NCI-H1694 (cell line): Measurements from ENCODE around the gene THAP7.
"Not testable (repeated sequence)": the region's sequence is repeated elsewhere in the genome, so short reads cannot be mapped to it uniquely, and the experiment has no call there.

Experiments
- DNase-seq: peaks from one replicate; lab custom pipeline; 2025; lab: John Stamatoyannopoulos, UW

Gene THAP7

DNA sequence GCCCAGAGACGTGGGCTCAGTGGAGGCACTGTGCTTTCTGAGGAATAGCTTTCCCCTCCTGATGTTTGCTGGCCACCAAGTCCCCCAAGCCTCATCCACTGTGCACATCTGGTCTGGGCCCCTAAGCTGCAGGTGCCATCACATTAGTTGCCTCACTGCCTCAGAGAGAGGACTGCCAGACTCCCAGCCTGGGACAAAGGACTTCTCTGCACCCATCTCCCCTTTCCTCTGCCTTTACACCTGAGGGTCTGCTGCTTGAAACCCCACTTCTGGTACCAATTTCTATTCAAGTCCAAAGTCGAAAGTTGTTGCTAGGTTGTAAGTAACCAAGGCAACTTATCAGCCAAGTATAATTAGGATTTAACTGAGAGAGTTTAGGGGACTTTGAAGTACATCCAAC, 23.5 kb downstream of the THAP7 start:
- DNase-seq: no peak

GRCh38 chr22:20977516-20978170, 24.3 kb downstream of the THAP7 start:
- DNase-seq: no peak

DNA sequence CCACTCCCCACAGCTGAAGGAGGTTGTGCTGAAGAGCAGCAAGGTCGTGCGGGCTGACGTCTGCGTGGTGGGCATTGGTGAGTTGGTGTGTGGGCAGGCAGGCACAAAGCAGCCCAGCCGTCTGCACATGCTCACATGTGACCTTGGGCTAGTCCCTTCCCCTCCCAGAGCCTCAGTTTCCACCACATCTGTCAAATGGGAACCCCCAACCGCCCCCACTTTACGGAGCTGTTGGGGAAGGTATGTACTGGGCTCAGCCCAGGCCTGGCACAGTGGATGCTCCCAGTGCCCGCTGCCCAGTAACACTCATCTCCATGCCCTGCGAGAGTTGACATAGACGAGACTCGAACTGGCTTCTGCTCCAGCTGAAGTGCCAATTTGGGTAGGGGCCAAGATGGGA, 24.9 kb downstream of the THAP7 start:
- no peak for DNase-seq

GRCh38 chr22:20976291-20976877, 25.5 kb downstream of the THAP7 start:
- DNase-seq: no peak

DNA sequence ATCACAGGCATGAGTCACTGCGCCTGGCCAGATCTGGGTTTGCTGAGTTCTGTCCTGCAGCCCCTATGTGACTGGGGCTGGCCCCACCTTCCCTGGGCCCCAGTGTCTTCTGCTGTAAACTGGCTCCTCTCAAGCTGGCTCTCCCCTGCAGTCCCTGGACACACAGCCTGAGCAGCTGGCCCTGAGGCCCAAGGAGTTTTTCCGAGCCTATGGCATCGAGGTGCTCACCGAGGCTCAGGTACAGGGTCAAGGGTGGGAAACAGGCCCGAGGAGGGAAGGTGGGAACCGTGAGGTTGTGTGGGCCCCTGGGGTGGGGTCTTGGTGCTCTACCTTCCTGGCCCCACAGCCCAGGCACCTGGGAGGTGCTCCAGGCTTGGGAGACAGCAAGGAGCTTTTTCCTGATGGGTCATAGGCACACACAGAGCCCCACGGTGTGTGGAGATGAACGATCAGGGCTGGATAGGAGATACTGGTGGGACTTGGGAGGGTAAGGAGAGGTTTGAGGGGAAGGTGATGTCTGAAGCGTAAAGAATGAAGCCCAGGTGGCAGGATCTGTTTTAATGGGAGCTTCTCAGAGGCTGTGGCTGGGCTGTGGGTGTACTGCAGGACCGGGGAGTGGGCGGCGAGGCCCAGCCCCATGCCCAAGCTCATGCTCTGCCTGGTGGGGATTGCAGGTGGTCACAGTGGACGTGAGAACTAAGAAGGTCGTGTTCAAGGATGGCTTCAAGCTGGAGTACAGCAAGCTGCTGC, 26.2 kb downstream of the THAP7 start:
- no peak for DNase-seq

DNA sequence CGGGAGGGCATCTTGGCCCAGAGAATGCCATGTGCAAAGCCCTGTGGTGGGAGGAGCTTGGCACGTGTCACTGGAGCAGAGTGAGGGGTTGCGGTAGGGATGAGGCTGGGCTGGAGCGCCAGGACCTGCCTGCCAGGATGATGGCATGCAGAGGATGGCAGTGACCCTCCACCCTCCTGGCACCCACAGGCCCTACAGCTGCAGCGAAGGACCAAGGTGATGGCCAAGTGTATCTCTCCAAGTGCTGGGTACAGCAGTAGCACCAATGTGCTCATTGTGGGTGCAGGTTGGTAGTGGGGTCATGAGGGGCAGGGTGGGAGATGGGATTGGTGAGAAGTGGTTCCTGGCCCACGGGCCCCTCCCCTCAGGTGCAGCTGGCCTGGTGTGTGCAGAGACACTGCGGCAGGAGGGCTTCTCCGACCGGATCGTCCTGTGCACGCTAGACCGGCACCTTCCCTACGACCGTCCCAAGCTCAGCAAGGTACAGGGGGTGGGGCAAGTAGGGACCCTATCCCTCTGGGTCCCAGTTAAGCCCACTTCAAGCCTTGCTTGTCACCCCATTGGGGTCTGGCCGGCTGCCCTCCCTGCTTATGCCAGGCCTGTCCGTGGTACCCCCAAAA, 27.5 kb downstream of the THAP7 start:
- DNase-seq: no peak

GRCh38 chr22:20973634-20974286, 28.2 kb downstream of the THAP7 start:
- no peak for DNase-seq

DNA sequence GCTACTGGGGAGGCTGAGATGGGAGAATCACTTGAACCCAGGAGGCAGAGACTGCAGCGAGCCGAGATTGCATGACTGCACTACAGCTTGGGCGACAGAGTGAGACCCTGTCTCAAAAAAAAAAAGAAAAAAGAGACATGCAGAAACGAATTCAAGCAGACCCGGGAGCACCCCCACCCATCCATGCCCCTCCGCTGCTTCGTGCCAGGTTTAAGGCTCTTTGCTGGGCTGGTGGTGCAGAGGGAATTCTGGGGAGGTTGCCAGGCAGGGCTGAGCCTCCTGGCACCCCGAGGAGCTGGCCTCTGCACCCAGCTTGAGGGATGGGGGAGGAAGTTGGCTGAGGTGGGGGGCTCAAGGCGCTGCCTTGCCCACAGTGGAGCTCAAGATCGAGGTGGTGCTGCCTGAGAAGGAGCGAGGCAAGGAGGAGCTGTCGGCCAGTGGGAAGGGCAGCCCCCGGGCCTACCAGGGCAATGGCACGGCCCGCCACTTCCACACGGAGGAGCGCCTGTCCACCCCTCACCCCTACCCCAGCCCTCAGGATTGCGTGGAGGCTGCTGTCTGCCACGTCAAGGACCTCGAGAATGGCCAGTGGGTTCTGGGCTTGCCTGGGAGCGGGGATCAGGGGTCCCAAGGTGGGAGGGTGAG, 28.9 kb downstream of the THAP7 start:
- no peak for DNase-seq

DNA sequence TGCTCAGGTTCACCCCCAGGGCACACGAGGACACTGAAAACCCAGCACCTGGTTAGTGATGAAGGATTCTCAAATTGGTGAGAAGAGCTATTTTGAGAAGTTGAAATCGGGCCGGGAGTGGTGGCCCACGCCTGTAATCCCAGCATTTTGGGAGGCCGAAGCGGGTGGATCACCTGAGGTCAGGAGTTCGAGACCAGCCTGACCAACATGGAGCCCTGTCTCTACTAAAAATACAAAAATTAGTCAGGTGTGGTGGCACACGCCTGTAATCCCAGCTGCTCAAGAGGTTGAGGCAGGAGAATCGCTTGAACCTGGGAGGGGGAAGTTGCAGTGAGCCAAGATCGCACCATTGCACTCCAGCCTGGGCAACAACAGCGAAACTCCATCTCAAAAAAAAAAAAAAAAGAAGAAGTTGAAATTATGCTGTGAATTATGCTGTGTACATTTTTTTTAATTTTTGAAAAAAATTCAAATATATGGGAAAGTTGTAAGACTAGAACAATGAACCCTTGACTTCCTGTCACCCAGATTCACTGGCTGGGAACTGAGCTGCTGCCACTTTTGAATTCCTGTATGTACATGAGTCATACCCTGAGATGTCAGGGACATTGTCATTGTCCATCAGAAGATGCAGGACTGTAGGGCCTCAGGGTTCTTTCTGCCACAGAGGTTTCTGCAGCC, 29.8 kb downstream of the THAP7 start:
- not testable (repeated sequence) for DNase-seq

GRCh38 chr22:20970939-20971657, 30.8 kb downstream of the THAP7 start:
- DNase-seq: no peak

GRCh38 chr22:20968281-20968977, 33.5 kb downstream of the THAP7 start:
- DNase-seq: no peak

DNA sequence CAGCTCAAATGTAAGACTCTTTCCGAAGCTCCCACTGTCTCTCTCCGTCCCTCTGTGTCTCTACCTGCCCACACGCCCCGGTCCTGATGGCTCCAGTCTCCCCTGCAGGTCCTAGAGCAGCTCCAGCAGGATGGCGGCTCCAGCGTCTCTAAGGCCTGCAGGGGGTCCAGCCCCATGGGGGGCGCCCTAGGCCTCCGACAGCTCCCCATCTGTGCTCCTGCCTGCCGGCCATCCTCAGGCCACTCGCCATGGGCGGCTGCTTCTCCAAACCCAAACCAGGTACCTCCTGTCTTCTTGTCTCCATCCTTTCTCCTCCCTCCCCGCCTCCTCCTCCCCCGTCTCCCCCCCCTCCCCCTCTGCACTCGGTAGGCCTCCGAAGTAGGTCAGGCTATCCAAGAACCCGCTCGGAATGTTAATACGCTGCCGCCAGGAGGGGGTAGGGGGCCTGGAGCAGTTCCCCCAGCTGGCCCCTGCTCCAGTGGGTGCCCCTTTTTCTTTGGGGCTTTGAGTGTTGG, 34.2 kb downstream of the THAP7 start:
- no peak for DNase-seq

DNA sequence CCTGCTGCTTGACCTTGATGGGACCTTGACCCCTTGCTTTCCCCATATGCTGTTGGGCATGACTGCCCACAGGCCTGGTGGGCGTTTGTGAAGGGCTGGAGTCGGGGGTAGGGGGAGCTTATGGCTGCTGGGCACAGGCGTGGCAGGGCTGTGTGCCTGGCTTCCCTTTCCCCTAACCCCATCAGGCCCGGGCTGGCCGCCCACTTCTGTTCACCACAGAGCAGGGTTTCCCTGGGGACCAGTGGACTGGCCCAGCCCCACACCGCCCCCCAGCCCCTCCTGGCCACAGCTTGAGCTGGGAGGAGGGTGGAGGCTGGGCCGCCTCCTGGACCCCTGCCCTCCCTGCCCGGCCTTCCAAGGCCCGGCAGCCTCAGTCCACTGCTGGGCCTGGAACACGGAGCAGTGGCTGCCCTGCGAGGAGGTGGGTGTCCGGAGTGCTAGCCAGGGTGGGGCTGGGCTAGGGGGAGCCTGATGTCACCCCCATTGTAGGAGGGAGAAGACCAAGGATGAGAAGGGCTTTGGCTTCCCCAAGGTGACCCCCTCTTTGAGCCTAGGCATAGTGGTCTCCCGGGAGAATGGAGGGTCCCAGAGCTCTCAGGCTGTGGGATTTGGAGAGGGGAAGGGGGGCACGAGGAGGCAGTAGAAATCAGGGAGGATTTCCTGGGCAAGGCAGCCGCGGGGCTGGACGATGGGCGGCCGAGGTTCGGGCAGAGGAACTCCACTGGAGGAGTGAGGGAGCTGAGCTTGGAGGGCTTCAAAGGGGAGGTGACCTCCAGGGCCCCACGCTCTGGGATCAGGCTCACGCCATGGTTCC, 34.8 kb downstream of the THAP7 start, which contains the start of gene AIFM3:
Gene AIFM3 (plus strand): TSS at position 373 of the 814 bp plus-strand sequence. CDS start 690 bp downstream, outside the sequence.
- DNase-seq: no peak

DNA sequence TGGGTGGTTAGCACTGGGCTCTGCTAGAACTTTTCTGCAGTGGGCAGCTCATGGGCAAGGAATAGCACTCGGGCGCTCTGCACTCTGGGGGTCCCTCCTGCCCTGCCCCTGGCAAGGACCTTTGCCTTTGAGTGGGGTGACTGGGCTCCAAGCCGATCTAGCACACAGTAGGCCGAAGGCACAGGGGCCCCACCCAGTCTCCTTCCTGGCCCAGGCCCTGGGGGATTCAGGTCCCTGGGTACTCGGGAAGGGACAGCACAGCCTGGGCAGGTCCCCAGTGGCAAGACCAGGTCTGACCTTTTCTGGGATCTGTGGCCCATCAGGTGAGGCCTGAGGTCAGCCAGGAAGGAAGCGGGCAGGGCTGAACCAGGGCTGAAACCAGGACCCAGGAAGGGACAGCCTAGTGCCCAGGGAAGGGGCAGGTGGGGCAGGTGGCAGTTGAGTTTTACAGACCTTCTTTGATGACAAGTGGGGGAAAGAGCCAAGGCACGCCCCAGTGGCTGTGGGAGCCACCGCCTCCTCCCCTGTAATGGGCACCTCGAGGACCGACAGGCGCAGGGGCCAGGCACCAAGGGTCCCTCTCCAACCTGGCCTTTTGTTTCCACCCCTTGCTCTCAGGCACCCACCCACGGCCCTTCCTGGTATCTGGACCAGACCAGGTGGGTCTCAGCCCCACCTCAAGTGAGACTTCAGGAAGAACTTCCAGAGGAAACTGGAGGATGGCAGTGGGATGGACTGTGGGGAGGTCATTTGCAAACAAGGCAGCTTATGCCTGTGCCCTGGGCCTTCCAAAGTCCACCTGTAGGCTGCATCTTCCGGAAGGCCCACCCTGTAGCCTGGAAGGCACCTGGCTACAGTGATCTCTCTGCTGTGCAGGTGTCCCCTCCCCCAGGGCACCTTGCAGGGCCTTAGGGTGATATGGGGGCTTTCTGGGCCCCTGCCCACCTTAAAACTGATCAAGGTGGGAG, 35.7 kb downstream of the THAP7 start:
- no peak for DNase-seq

GRCh38 chr22:20965104-20965887, 36.6 kb downstream of the THAP7 start:
- no peak for DNase-seq

DNA sequence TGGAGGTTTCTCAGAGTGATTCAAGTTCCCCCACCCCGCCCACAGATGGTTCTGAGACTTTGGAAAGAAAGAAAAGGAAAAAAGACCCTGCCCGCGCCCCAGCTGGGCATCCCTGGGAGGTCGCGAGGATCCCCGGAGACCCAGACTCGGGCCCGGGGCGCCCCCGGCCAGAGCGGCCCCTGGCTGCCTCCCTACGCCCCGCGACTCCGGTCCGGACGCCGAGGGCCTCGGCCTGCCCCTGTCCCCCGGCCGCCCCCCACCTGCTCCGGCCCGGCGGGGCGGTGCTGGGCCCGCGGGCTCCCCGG, 37.2 kb downstream of the THAP7 start:
- DNase-seq: no peak
